K562 (cell line): ENCODE data around the gene PRR30. TPM values are rescaled to one million over a fixed set of nuclear protein-coding genes. Genes with fewer than 3 reads are reported as not detected.
A peak's percentile ranks its signal among the peaks of the same experiment; 100 is the strongest.

Experiments used
- ATAC-seq: fragments of 200-7000 bp; cut with Tn5 transposase; 3 replicates; pipeline ENCODE4 v1.9.1; 2020; ENCODE audit warnings: moderate library complexity
- BruUV-seq: library from RNA; stranded (reverse); fragments of 400-500 nt; replicated peaks from 2 replicates; lab custom pipeline; 2021; lab: Mats Ljungman, UMichigan
- CTCF ChIA-PET: fragments of 300-600 bp; formaldehyde crosslinking; extraction: SDS; loops from one replicate; lab custom pipeline; 2021; ENCODE audit warnings: low intra/inter-chr PET ratio; lab: Yijun Ruan, JAX
- POLR2A ChIA-PET: fragments of 300-600, 350-650 bp; sonication (Branson Sonifier 250); formaldehyde crosslinking; extraction: SDS; loops from one replicate; lab custom pipeline; 2021; ENCODE audit warnings: antibody characterized with exemption, inconsistent platforms; lab: Yijun Ruan, JAX
- DNase-seq, 4 experiments: peaks; one replicate each; pipeline versions ENCODE4 v3.0.0 to v3.0.0-alpha.2; 2011 to 2018; ENCODE audit warnings: low spot score in 3 of 4, mixed read lengths in 3 of 4; ENCODE audit errors: extremely low read depth in 1 of 4
- FAIRE-seq: peaks from 2 replicates; lab custom pipeline; 2011; peaks lifted over from hg19 to GRCh38; lab: Jason Lieb, UNC
- H2AFZ ChIP-seq: 2 replicates; pipeline ENCODE4 v1.6.0; 2011; ENCODE audit warnings: low read depth, low read length, control low read depth, inconsistent platforms
- H3K27ac ChIP-seq: fragments of 200-600 bp; 3 replicates; pipeline ENCODE4 v1.8.0; 2011; ENCODE audit warnings: low read depth, mild to moderate bottlenecking, control low read depth, inconsistent platforms, low read length, moderate library complexity, mixed read lengths; ENCODE audit errors: extremely low read depth
- H3K27me3 ChIP-seq, 2 experiments: fragments of 300-600 bp in 1 of 2; 2 replicates in 1 of 2; 3 replicates in 1 of 2; pipeline versions ENCODE4 v1.6.0 to v1.8.0; 2011; ENCODE audit warnings: inconsistent platforms in 2 of 2, low read length in 2 of 2, mild to moderate bottlenecking in 1 of 2, mixed read lengths in 1 of 2, moderate library complexity in 1 of 2; ENCODE audit not compliant: control insufficient read depth in 2 of 2, insufficient read depth in 2 of 2
- H3K36me3 ChIP-seq: fragments of 300-600 bp; 3 replicates; pipeline ENCODE4 v1.8.0; 2011; ENCODE audit warnings: mild to moderate bottlenecking, low read length, inconsistent platforms; ENCODE audit not compliant: control insufficient read depth, insufficient read depth
- H3K4me1 ChIP-seq, 2 experiments: fragments of 200-600 bp in 1 of 2; replicated peaks in 1 of 2; 2 replicates in 1 of 2; 3 replicates in 1 of 2; pipeline versions ENCODE4 v1.5.1 to v1.8.0; 2011; ENCODE audit warnings: inconsistent platforms in 2 of 2, low read length in 2 of 2, mild to moderate bottlenecking in 1 of 2, mixed read lengths in 1 of 2, moderate library complexity in 1 of 2; ENCODE audit not compliant: control insufficient read depth in 2 of 2, insufficient read depth in 2 of 2
- H3K4me2 ChIP-seq: 2 replicates; pipeline ENCODE4 v1.6.1; 2011; ENCODE audit warnings: low read length, control low read depth, inconsistent platforms, mixed read lengths; ENCODE audit not compliant: insufficient read depth
- H3K4me3 ChIP-seq: fragments of 200-600 bp; sonication (generic), shearing (Covaris generic); 2 replicates; pipeline ENCODE4 v1.5.1; 2016; ENCODE audit warnings: control low read depth, inconsistent platforms
- H3K79me2 ChIP-seq: fragments of 200-600 bp; 3 replicates; pipeline ENCODE4 v1.8.0; 2011; ENCODE audit warnings: low read length, inconsistent platforms; ENCODE audit not compliant: control insufficient read depth, insufficient read depth
- H3K9ac ChIP-seq, 2 experiments: 2 replicates each; pipeline versions ENCODE4 v1.6.0 to v1.6.1; 2011; ENCODE audit warnings: low read depth in 2 of 2, low read length in 2 of 2, control low read depth in 1 of 2, inconsistent platforms in 1 of 2, mild to moderate bottlenecking in 1 of 2, mixed read lengths in 1 of 2; ENCODE audit not compliant: insufficient read depth in 1 of 2
- H3K9me1 ChIP-seq: one replicate; pipeline ENCODE4 v1.6.0; 2011; ENCODE audit warnings: inconsistent platforms, mild to moderate bottlenecking, low read length, moderate library complexity; ENCODE audit not compliant: control insufficient read depth, insufficient read depth
- H3K9me3 ChIP-seq: replicated peaks from 2 replicates; pipeline ENCODE4 v1.5.1; 2011; ENCODE audit warnings: low read depth, low read length, inconsistent platforms; ENCODE audit not compliant: control insufficient read depth, insufficient read depth
- H4K20me1 ChIP-seq: replicated peaks from 2 replicates; pipeline ENCODE4 v1.6.1; 2011; ENCODE audit warnings: low read length, inconsistent platforms, mixed read lengths; ENCODE audit not compliant: control insufficient read depth, insufficient read depth
- CTCF ChIP-seq, 3 experiments: IDR thresholded peaks in 2 of 3; conservative IDR thresholded peaks in 1 of 3; 2 replicates each; pipeline ENCODE4 v1.5.1; 2011 to 2012; ENCODE audit warnings: low read length in 3 of 3, mild to moderate bottlenecking in 3 of 3, control low read depth in 2 of 3, improper control_type of control experiment in 1 of 3, inconsistent platforms in 1 of 3, low read depth in 1 of 3, mixed read lengths in 1 of 3, moderate library complexity in 1 of 3; ENCODE audit not compliant: insufficient read depth in 2 of 3
- PTRF ChIP-seq: fragments of 450-650 bp; IDR thresholded peaks from 2 replicates; pipeline ENCODE4 v1.6.1; 2016; ENCODE audit warnings: mild to moderate bottlenecking, missing genetic modification characterization, missing compliant biosample characterization
- RAD21 ChIP-seq, 2 experiments: fragments of 250-450 bp in 1 of 2; fragments of 450-650 bp in 1 of 2; sonication (Bioruptor Pico) in 1 of 2; formaldehyde crosslinking in 1 of 2; IDR thresholded peaks in 1 of 2; conservative IDR thresholded peaks in 1 of 2; 2 replicates each; pipeline versions ENCODE4 v1.4.0 to v1.8.0; 2020 to 2022; ENCODE audit warnings: mild to moderate bottlenecking in 2 of 2, moderate library complexity in 1 of 2
- REST ChIP-seq, 2 experiments: fragments of 450-650 bp; formaldehyde crosslinking in 1 of 2; IDR thresholded peaks; 2 replicates each; pipeline versions ENCODE4 v1.4.0 to v1.6.1; 2014 to 2020; ENCODE audit warnings: mild to moderate bottlenecking in 2 of 2, borderline replicate concordance in 1 of 2, low read depth in 1 of 2
- TBL1XR1 ChIP-seq, 2 experiments: IDR thresholded peaks; 2 replicates each; pipeline ENCODE4 v1.6.1; 2012; ENCODE audit warnings: improper control_type of control experiment in 2 of 2, low read length in 2 of 2, mild to moderate bottlenecking in 1 of 2
- WGBS: fragments of 100-300 bp; shearing (Covaris generic); methylation state at CpG from one replicate; pipeline ENCODE4 v1.1.6; 2016; ENCODE audit warnings: low coverage, mixed read lengths; ENCODE audit not compliant: insufficient coverage; ENCODE audit errors: missing lambda C conversion rate; 5-methylcytosine and 5-hydroxymethylcytosine counted together
- in situ Hi-C: fragments of 300-500 bp; cut with MboI; formaldehyde crosslinking; loops from 4 replicates; pipeline ENCODE4 v1.15.0; 2018; ENCODE audit warnings: inconsistent platforms, mixed read lengths
- intact Hi-C: fragments of 100-400 bp; cut with micrococcal nuclease; formaldehyde crosslinking; loops from 2 replicates; pipeline ENCODE4 v1.14.2; 2022
- polyA plus RNA-seq, 8 experiments: library from polyadenylated mRNA; depleted of rRNA in 4 of 8; stranded (reverse) in 5 of 8; unstranded in 3 of 8; fragments of >200 nt; fragmentation: Nextera tagmentation in 2 of 8; fragmentation: Illumina TruSeq in 1 of 8; extraction: Ambion mirVana in 2 of 8; extraction: Trizol in 1 of 8; gene quantifications; 2 replicates each; pipeline versions ENCODE4 v1.2.1 to v1.2.3, GENCODE V29; 2011 to 2014; ENCODE audit warnings: inconsistent platforms in 1 of 8, missing spikeins in 1 of 8
- total RNA-seq, 7 experiments: library from RNA; depleted of rRNA in 6 of 7; stranded (reverse); fragments of >200 nt in 6 of 7; fragmentation: Illumina TruSeq in 2 of 7; extraction: Trizol in 2 of 7; gene quantifications; 2 replicates each; pipeline versions ENCODE4 v1.2.1 to v1.2.3, GENCODE V29; 2011 to 2021; ENCODE audit warnings: low replicate concordance in 1 of 7

The PRR30 gene
- total and polyA plus RNA-seq, 9 of the 15 experiments (the other 6 are each of a cell fraction or from before 2014, with no cell fraction given): not detected

- TF ChIP-seq PTRF (tag): no peak
Measured at GRCh38 chr2:27152796-27153464, 13.7 kb upstream of the PRR30 start (continued).

- ATAC-seq (peak; percentile 77), FAIRE-seq (no peak), DNase-seq (peak in 3 of 4 experiments; percentile 24 to 47 (median 35))
- H3K36me3 ChIP-seq: no peaks in the 10 kb centered on the region
- no peaks in the 10 kb centered on the region for H3K79me2 ChIP-seq
- peaks cover 0 to 15% of the 10 kb centered on the region in 2 experiments; a peak in 2 of 5 replicates for H3K4me1 ChIP-seq
- H3K27me3 ChIP-seq: peaks cover 0 to 15% of the 10 kb centered on the region in 2 experiments; a peak in 2 of 5 replicates
- ChIA-PET POLR2A (interaction anchor here (0.5 to 1.6 kb wide), 6 partner anchors 9 to 60 kb away, joined by 3 to 6 read pairs (median 4); partner anchors contain the start of genes ATRAID, PRR30 and SLC5A6), CTCF (interaction anchor here (1.0 kb wide), 2 partner anchors 39 to 151 kb away, joined by 3 read pairs; no protein-coding TSS in a partner anchor)
- H2AFZ ChIP-seq: no peak overlapping the region
- no peak overlapping the region for H3K4me2 ChIP-seq
- no peaks in the 10 kb centered on the region for H3K9me3 ChIP-seq
- intact Hi-C loops (no loop called here), in situ Hi-C loops (no loop called here)
- 12% methylated on average over 8 of the region's 8 CpGs for WGBS
- BruUV-seq: no TSS peak
- no peak overlapping the region for H3K4me3 ChIP-seq
- H3K9ac ChIP-seq: 0 out of 4 replicates have a peak overlapping the region, but pooled peaks of 1 of the 2 experiments have one; percentile 7
- no peaks in the 10 kb centered on the region for H4K20me1 ChIP-seq
- no peak overlapping the region for H3K27ac ChIP-seq
- no peaks in the 10 kb centered on the region for H3K9me1 ChIP-seq
- TF ChIP-seq CTCF (IDR thresholded peaks at IDR 0.05 in 2 of 3, conservative IDR thresholded peaks at IDR 0.05 in 1 of 3; ENCODE audit: insufficient read depth in 2 of 3, low read depth in 1 of 3, low read length in 3 of 3) (peak in 2 of 3 experiments; percentile 11 to 36; a peak in 2 of 6 replicates), REST (IDR thresholded peaks at IDR 0.05; ENCODE audit: borderline replicate concordance) (peak; percentile 28; the same call in 1 of the 2 replicates), REST (CRISPR knock-in tag; IDR thresholded peaks at IDR 0.05; ENCODE audit: low read depth) (no peak), TBL1XR1 (IDR thresholded peaks at IDR 0.05; ENCODE audit: low read length in 2 of 2) (no peak), RAD21 (CRISPR knock-in tag; conservative IDR thresholded peaks at IDR 0.05 in 1 of 2, IDR thresholded peaks at IDR 0.05 in 1 of 2) (peak in 1 of 2 experiments; percentile 37; a peak in 2 of 4 replicates)
Measured at GRCh38 chr2:27152102-27152795, 13.0 kb upstream of the PRR30 start.
